CD14-positive monocyte (primary cell): ENCODE results near the gene ALDH3A2. TPM values are rescaled to one million over a fixed set of nuclear protein-coding genes. Genes with fewer than 3 reads are reported as not detected.

Source experiments
- DNase-seq, 3 donors: peaks; one replicate each; pipeline ENCODE4 v3.0.0-alpha.2; 2011 to 2022
- H2AFZ ChIP-seq: 2 replicates; pipeline ENCODE4 v1.6.0; 2012; ENCODE audit warnings: mild to moderate bottlenecking, low read depth, low read length, inconsistent platforms; ENCODE audit not compliant: insufficient read depth, poor library complexity, severe bottlenecking
- H3K27ac ChIP-seq, 2 donors: 1 replicate in 1 of 2; 2 replicates in 1 of 2; pipeline ENCODE4 v1.5.1; 2012 to 2013; ENCODE audit warnings: low read length in 2 of 2, control low read depth in 1 of 2, inconsistent platforms in 1 of 2, low read depth in 1 of 2, mild to moderate bottlenecking in 1 of 2
- H3K27me3 ChIP-seq, 2 donors: one replicate each; pipeline versions ENCODE4 v1.6.0 to v1.6.1; 2011 to 2013; ENCODE audit warnings: low read length in 2 of 2; ENCODE audit not compliant: control insufficient read depth in 2 of 2, insufficient read depth in 2 of 2
- H3K36me3 ChIP-seq, 2 donors: replicated peaks in 1 of 2; 1 replicate in 1 of 2; 2 replicates in 1 of 2; pipeline versions ENCODE4 v1.5.1 to v1.6.1; 2012 to 2013; ENCODE audit warnings: low read length in 2 of 2, control low read depth in 1 of 2, inconsistent platforms in 1 of 2, mild to moderate bottlenecking in 1 of 2; ENCODE audit not compliant: insufficient read depth in 2 of 2, control insufficient read depth in 1 of 2
- H3K4me1 ChIP-seq, 2 donors: 1 replicate in 1 of 2; 2 replicates in 1 of 2; pipeline versions ENCODE4 v1.5.1 to v1.6.1; 2012 to 2013; ENCODE audit warnings: low read length in 2 of 2, control low read depth in 1 of 2, inconsistent platforms in 1 of 2, mild to moderate bottlenecking in 1 of 2, moderate library complexity in 1 of 2; ENCODE audit not compliant: insufficient read depth in 2 of 2, control insufficient read depth in 1 of 2
- H3K4me2 ChIP-seq: replicated peaks from 2 replicates; pipeline ENCODE3; 2012; ENCODE audit warnings: low read length, moderate library complexity, mild to moderate bottlenecking; ENCODE audit not compliant: poor library complexity, severe bottlenecking; ENCODE audit errors: extremely low read depth
- H3K4me3 ChIP-seq, 3 experiments: fragments of 200-600 bp in 1 of 3; sonication (generic) in 1 of 3; replicated peaks in 1 of 3; 1 replicate in 2 of 3; 2 replicates in 1 of 3; pipeline ENCODE4 v1.5.1; 2011 to 2013; ENCODE audit warnings: low read length in 3 of 3, mild to moderate bottlenecking in 3 of 3, control low read depth in 2 of 3, low read depth in 2 of 3, inconsistent platforms in 1 of 3, moderate library complexity in 1 of 3
- H3K79me2 ChIP-seq: 2 replicates; pipeline ENCODE4 v1.6.0; 2012; ENCODE audit warnings: mild to moderate bottlenecking, control low read depth, inconsistent platforms, low read length, moderate library complexity; ENCODE audit not compliant: insufficient read depth
- H3K9ac ChIP-seq: 2 replicates; pipeline ENCODE4 v1.6.0; 2017; ENCODE audit warnings: low read length, mild to moderate bottlenecking; ENCODE audit not compliant: insufficient read depth, poor library complexity, severe bottlenecking
- H3K9me3 ChIP-seq, 2 donors: replicated peaks in 1 of 2; 1 replicate in 1 of 2; 2 replicates in 1 of 2; pipeline versions ENCODE4 v1.5.1 to v1.6.1; 2012 to 2013; ENCODE audit warnings: low read length in 2 of 2, control low read depth in 1 of 2; ENCODE audit not compliant: control insufficient read depth in 1 of 2, insufficient read depth in 1 of 2
- H4K20me1 ChIP-seq: 2 replicates; pipeline ENCODE4 v1.6.0; 2012; ENCODE audit warnings: mild to moderate bottlenecking, low read length, control low read depth, moderate library complexity; ENCODE audit not compliant: insufficient read depth
- H3K27ac Mint-ChIP-seq, 7 donors: one replicate each; pipeline ENCODE4 v1.8.0; 2020; ENCODE audit warnings: mild to moderate bottlenecking in 7 of 7, mixed read lengths in 7 of 7, moderate library complexity in 6 of 7, inconsistent platforms in 2 of 7
- H3K27me3 Mint-ChIP-seq, 3 donors: one replicate each; pipeline ENCODE4 v1.8.0; 2021 to 2022; ENCODE audit warnings: low read depth in 3 of 3, mild to moderate bottlenecking in 3 of 3, mixed read lengths in 3 of 3, moderate library complexity in 3 of 3, inconsistent platforms in 1 of 3
- H3K36me3 Mint-ChIP-seq, 2 donors: one replicate each; pipeline ENCODE4 v1.8.0; 2020; ENCODE audit warnings: mixed read lengths in 2 of 2, inconsistent platforms in 1 of 2, mild to moderate bottlenecking in 1 of 2
- H3K4me1 Mint-ChIP-seq: one replicate; pipeline ENCODE4 v1.8.0; 2020; ENCODE audit warnings: mild to moderate bottlenecking, mixed read lengths
- H3K4me3 Mint-ChIP-seq, 2 donors: one replicate each; pipeline ENCODE4 v1.8.0; 2020; ENCODE audit warnings: mild to moderate bottlenecking in 2 of 2, mixed read lengths in 2 of 2, moderate library complexity in 1 of 2
- H3K9me3 Mint-ChIP-seq, 7 donors: one replicate each; pipeline ENCODE4 v1.8.0; 2020 to 2022; ENCODE audit warnings: mixed read lengths in 7 of 7, mild to moderate bottlenecking in 6 of 7, moderate library complexity in 6 of 7, inconsistent platforms in 2 of 7
- WGBS: methylation state at CpG from one replicate; pipeline ENCODE4 v1.1.5; 2013; ENCODE audit warnings: missing lambda C conversion rate; ENCODE audit not compliant: insufficient coverage; 5-methylcytosine and 5-hydroxymethylcytosine counted together
- intact Hi-C, 2 donors: fragments of 100-400 bp; cut with micrococcal nuclease; formaldehyde crosslinking; loops; one replicate each; pipeline versions ENCODE4 v1.15.0 to v1.15.1; 2023
- polyA plus RNA-seq, 3 donors: library from polyadenylated mRNA; depleted of rRNA in 1 of 3; unstranded in 2 of 3; stranded (reverse) in 1 of 3; fragments of 300-500 nt in 2 of 3; fragments of >200 nt in 1 of 3; fragmentation: Illumina TruSeq in 2 of 3; gene quantifications; 1 replicate in 2 of 3; 2 replicates in 1 of 3; pipeline ENCODE4 v1.2.3, GENCODE V29; 2012 to 2021
- TF ChIP-seq, protein P1 (sequence below): fragments of 200-600 bp; IDR thresholded peaks from one replicate; pipeline ENCODE4 v1.8.0; 2022; ENCODE audit warnings: antibody characterized with exemption, mild to moderate bottlenecking

ALDH3A2 gene
- polyA plus RNA-seq, 3 donors, result 22.5 to 58.0 (median 50.3) TPM

DNA sequence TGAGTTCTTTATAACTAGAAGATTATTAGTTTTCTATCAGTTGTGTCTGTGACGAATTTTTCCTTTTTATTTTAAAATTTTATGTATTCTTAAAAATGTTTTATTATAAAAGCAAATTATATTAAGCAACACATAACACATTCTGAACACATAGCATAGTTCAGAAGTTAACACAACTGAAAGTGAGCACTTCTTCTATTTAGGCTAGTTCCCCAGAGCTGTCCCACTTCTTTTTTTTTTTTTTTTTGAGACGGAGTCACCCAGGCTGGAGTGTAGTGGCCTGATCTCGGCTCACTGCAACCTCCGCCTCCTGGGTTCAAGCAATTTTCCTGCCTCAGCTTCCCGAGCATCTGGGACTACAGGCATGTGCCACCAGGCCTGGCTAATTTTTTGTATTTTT, 37.7 kb upstream of the ALDH3A2 start:
- Mint-ChIP-seq H3K27ac (peak overlapping the region in 4 of 7 donors; percentile 47 to 83 (median 78)), H3K4me3 (peak overlapping the region in 1 of 2 donors; percentile 77), H3K36me3 (no peaks in the 10 kb centered on the region), H3K4me1 (peaks cover 47% of the 10 kb centered on the region), H3K27me3 (peaks cover 0 to 4% (median 0%) of the 10 kb centered on the region in 3 donors), H3K9me3 (no peaks in the 10 kb centered on the region)
- Histone ChIP-seq H3K4me2 (peak overlapping the region; percentile 24), H3K79me2 (no peaks in the 10 kb centered on the region), H3K4me1 (peaks cover 21 to 36% of the 10 kb centered on the region in 2 donors), H2AFZ (no peak overlapping the region), H3K36me3 (no peaks in the 10 kb centered on the region), H3K4me3 (no peak overlapping the region), H3K27me3 (no peaks in the 10 kb centered on the region), H3K9ac (no peak overlapping the region), H3K9me3 (no peaks in the 10 kb centered on the region), H3K27ac (no peak overlapping the region), H4K20me1 (no peaks in the 10 kb centered on the region)
- intact Hi-C loops, result no loop called here
- peak; percentile 30 to 71 (median 47) for DNase-seq
- no CpG with 5 or more reads among the region's 5 CpGs for WGBS
- TF ChIP-seq, protein P1, sequence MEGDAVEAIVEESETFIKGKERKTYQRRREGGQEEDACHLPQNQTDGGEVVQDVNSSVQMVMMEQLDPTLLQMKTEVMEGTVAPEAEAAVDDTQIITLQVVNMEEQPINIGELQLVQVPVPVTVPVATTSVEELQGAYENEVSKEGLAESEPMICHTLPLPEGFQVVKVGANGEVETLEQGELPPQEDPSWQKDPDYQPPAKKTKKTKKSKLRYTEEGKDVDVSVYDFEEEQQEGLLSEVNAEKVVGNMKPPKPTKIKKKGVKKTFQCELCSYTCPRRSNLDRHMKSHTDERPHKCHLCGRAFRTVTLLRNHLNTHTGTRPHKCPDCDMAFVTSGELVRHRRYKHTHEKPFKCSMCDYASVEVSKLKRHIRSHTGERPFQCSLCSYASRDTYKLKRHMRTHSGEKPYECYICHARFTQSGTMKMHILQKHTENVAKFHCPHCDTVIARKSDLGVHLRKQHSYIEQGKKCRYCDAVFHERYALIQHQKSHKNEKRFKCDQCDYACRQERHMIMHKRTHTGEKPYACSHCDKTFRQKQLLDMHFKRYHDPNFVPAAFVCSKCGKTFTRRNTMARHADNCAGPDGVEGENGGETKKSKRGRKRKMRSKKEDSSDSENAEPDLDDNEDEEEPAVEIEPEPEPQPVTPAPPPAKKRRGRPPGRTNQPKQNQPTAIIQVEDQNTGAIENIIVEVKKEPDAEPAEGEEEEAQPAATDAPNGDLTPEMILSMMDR, result no peak

DNA sequence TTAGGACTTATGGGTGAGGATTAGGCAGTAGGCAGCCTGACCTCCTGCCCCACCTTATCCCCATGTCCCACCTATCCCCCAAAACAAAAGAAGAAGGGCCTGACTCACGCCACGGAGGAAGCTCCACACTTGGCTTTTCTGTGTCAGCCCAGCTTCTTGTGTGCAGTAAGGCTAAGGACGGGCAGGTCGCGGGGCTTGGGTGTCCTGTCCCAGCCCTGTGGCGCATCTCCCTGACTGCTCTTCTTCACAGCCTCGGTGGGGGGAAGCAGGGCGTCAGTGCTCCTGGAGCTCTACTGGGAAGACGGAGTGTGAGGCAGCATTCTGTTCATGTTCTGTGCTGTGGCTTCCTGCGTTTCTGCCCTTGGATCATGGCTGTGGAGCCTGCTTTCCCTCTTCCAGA, 34.6 kb upstream of the ALDH3A2 start:
- no peak for DNase-seq
- no peaks in the 10 kb centered on the region for H3K36me3 ChIP-seq
- intact Hi-C loops, result no loop called here
- H3K36me3 Mint-ChIP-seq, result peaks cover 0 to 1% of the 10 kb centered on the region in 2 donors
- H3K27me3 Mint-ChIP-seq, result peaks cover 0 to 4% (median 2%) of the 10 kb centered on the region in 3 donors
- H2AFZ ChIP-seq, result peak overlapping the region; percentile 10
- H3K4me3 Mint-ChIP-seq, result no peak overlapping the region
- no peak overlapping the region for H3K4me3 ChIP-seq
- peaks cover 7 to 25% (median 20%) of the 10 kb centered on the region in 7 donors for H3K9me3 Mint-ChIP-seq
- H3K27ac ChIP-seq, result no peak overlapping the region
- H3K9me3 ChIP-seq, result peaks cover 10 to 16% of the 10 kb centered on the region in 2 donors
- no peak overlapping the region for H3K27ac Mint-ChIP-seq
- H3K4me1 ChIP-seq, result peaks cover 11 to 19% of the 10 kb centered on the region in 2 donors
- H3K79me2 ChIP-seq, result no peaks in the 10 kb centered on the region
- TF ChIP-seq, protein P1, result no peak
- peaks cover 28% of the 10 kb centered on the region for H3K4me1 Mint-ChIP-seq
- WGBS, result 86% methylated on average over 10 of the region's 10 CpGs
- H3K9ac ChIP-seq, result no peak overlapping the region
- H3K27me3 ChIP-seq, result no peaks in the 10 kb centered on the region
- no peaks in the 10 kb centered on the region for H4K20me1 ChIP-seq
- H3K4me2 ChIP-seq, result no peak overlapping the region
